Large intestine (tissue), 3 donors: ENCODE results near the gene ORC1. TPM values are rescaled to one million over a fixed set of nuclear protein-coding genes. Genes with fewer than 3 reads are reported as not detected.

Source experiments
- DNase-seq, 2 donors: peaks; one replicate each; pipeline versions ENCODE4 v3.0.0 to v3.0.0-alpha.2; 2013
- H3K27ac ChIP-seq: one replicate; pipeline ENCODE4 v1.5.1; 2013; ENCODE audit warnings: low read length
- H3K27me3 ChIP-seq: 2 replicates; pipeline ENCODE4 v1.6.1; 2013; ENCODE audit warnings: low read length; ENCODE audit not compliant: control insufficient read depth, insufficient read depth
- H3K36me3 ChIP-seq: 2 replicates; pipeline ENCODE4 v1.6.1; 2013; ENCODE audit warnings: low read length; ENCODE audit not compliant: control insufficient read depth, insufficient read depth
- H3K4me1 ChIP-seq: one replicate; pipeline ENCODE4 v1.6.1; 2013; ENCODE audit warnings: low read length; ENCODE audit not compliant: control insufficient read depth, insufficient read depth
- H3K4me3 ChIP-seq: one replicate; pipeline ENCODE4 v1.5.1; 2013; ENCODE audit warnings: low read length
- H3K9me3 ChIP-seq: one replicate; pipeline ENCODE4 v1.6.1; 2013; ENCODE audit warnings: mild to moderate bottlenecking, low read depth, low read length, moderate library complexity; ENCODE audit not compliant: control insufficient read depth
- WGBS: methylation state at CpG from one replicate; pipeline ENCODE4 v1.1.5; 2013; ENCODE audit warnings: low lambda C conversion rate; ENCODE audit not compliant: insufficient coverage; 5-methylcytosine and 5-hydroxymethylcytosine counted together
- polyA plus RNA-seq: library from polyadenylated mRNA; unstranded; fragments of 120-200 nt; gene quantifications from one replicate; pipeline ENCODE4 v1.2.1, GENCODE V29; 2013

The ORC1 gene
- polyA plus RNA-seq, 1 donor = 4.2 TPM

DNA sequence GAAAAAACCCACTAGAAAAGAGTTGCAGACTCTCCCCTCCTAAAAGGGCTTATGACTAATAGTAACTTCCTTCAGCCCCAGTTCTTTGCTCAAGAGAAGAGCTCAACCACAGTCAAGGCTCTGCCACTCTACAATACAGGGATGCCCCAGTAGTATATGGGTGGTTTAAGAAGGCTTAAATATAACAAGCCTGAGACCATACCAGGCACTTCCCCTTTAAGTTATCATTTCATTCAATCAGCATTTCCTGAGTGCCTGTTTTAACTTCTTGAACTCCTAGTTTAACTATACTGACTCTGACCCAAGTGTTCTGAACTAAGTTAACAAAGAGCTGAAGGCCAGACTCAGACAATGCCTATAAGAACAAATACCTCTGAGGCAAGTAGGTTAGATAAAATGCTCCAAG is 20.0 kb upstream of the ORC1 start:
- H3K36me3 ChIP-seq = peaks cover 23% of the 10 kb centered on the region

DNA sequence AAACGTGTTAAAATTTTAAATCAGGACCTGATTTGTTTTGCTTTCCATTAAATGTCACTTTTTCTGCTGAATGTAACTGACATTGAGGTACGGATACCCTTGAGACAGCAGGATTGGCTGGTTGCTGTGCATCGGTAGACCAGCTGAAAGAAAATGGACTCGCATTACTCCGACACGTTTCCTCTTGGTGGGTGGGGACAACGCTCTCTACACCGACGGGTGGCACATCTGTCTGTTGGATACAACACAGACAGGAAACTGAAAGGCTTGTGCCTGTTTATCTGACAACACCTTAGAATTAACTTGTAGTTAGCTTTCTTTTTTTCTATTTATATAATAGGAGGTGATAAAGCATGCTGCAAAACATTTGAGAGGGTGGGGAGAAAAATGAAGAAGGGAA is 19.5 kb upstream of the ORC1 start:
- Histone ChIP-seq H3K27ac (no peak overlapping the region), H3K4me1 (no peaks in the 10 kb centered on the region), H3K36me3 (peaks cover 23% of the 10 kb centered on the region), H3K9me3 (no peaks in the 10 kb centered on the region), H3K27me3 (no peaks in the 10 kb centered on the region), H3K4me3 (no peak overlapping the region)
- 80% methylated on average over 3 of the region's 9 CpGs for WGBS
- DNase-seq = no peak

More for the DNA sequence above, 20.0 kb upstream of the ORC1 start:
- Histone ChIP-seq H3K9me3 (no peaks in the 10 kb centered on the region), H3K27me3 (no peaks in the 10 kb centered on the region), H3K27ac (no peak overlapping the region), H3K4me3 (no peak overlapping the region), H3K4me1 (no peaks in the 10 kb centered on the region)
- DNase-seq = no peak

DNA sequence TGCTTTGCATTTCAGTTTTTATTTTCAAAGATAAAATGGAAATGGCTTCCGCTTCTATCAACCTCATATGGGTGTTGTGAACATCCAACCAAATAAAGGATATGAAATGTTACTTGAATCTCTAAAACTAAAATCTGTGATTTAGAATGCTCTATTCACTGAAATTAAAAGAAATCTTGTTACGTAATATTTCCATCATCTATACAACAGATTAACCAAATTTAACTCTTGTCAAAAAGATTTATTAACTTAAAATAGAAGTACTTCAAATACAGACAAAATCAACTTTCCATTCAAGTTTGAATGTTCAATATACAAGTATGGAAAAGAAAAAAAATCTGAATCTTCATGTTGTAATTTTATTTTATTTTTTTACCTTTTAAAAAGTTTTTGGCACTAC is 18.8 kb upstream of the ORC1 start:
- Histone ChIP-seq H3K9me3 (no peaks in the 10 kb centered on the region), H3K4me1 (no peaks in the 10 kb centered on the region), H3K36me3 (peaks cover 28% of the 10 kb centered on the region), H3K27me3 (no peaks in the 10 kb centered on the region), H3K4me3 (no peak overlapping the region), H3K27ac (no peak overlapping the region)
- WGBS = 100% methylated on average over 2 of the region's 2 CpGs
- no peak for DNase-seq

DNA sequence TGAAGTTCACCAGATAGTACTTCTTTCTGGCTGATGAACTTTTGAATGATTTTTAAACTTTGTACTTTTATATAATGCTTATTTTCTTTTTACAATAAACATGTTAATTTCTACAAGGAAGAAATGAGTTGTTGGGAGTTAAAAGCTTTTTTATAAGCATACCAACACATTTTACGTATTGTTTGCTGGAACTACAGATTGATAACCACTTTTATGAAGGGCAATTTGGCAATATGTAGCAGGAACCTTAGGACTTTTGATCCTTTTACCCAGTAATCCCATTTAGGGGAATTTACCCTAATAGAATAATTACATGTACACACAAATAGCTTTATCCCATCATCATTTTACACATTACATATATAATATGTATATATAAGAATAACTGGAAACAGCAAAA is 16.5 kb upstream of the ORC1 start:
- WGBS = 20% methylated on average over 1 of the region's 1 CpG
- peaks cover 46% of the 10 kb centered on the region for H3K36me3 ChIP-seq
- DNase-seq = peak in 1 of 2 donors; percentile 30

DNA sequence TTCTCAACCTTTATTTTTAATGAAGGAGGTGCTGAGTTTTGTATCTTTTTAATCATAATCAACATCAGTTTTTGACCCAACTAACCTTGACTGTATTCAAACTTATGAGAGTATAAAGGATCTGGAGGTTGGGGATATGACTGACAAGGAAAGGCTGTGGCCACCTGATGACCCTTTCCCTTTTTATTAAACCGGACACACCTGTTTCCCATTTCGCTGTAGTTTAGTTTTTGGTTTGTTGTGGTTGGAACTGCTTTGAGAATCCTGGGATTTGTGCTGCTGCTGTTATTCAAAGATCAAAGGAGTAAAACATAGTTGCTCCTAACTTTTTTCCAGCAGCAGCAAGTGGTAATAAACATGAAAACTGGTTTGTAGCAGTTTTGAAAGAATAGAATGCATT is 12.6 kb upstream of the ORC1 start:
- Histone ChIP-seq H3K27me3 (no peaks in the 10 kb centered on the region), H3K36me3 (peaks cover 64% of the 10 kb centered on the region), H3K9me3 (no peaks in the 10 kb centered on the region), H3K27ac (no peak overlapping the region), H3K4me1 (no peaks in the 10 kb centered on the region), H3K4me3 (no peak overlapping the region)
- DNase-seq = no peak
- 82% methylated on average over 2 of the region's 2 CpGs for WGBS

More for the DNA sequence above, 16.5 kb upstream of the ORC1 start:
- H3K4me1 ChIP-seq = no peaks in the 10 kb centered on the region
- no peak overlapping the region for H3K4me3 ChIP-seq
- no peaks in the 10 kb centered on the region for H3K9me3 ChIP-seq
- no peak overlapping the region for H3K27ac ChIP-seq
- no peaks in the 10 kb centered on the region for H3K27me3 ChIP-seq

DNA sequence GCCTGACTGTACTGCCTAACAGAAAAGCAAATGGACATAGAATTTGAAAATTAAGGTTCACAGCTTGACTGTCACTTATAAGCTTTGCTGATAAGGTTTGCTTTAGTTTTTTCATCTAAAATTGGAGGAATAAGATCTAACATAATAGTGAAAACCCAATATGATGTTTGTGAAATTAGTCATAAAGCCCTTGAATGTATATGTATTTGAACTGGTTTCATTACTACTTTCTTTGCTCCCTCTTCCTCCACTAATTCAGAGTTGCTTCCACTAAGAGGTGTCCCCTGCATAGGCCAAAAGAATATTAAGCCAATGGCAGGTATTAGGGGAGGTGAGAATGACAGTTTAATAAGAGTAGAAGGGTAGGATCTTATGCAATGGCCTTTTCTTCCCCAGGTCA is 10.7 kb upstream of the ORC1 start:
- Histone ChIP-seq H3K36me3 (peaks cover 74% of the 10 kb centered on the region), H3K27me3 (no peaks in the 10 kb centered on the region), H3K9me3 (no peaks in the 10 kb centered on the region), H3K27ac (no peak overlapping the region), H3K4me1 (no peaks in the 10 kb centered on the region), H3K4me3 (no peak overlapping the region)
- no peak for DNase-seq

DNA sequence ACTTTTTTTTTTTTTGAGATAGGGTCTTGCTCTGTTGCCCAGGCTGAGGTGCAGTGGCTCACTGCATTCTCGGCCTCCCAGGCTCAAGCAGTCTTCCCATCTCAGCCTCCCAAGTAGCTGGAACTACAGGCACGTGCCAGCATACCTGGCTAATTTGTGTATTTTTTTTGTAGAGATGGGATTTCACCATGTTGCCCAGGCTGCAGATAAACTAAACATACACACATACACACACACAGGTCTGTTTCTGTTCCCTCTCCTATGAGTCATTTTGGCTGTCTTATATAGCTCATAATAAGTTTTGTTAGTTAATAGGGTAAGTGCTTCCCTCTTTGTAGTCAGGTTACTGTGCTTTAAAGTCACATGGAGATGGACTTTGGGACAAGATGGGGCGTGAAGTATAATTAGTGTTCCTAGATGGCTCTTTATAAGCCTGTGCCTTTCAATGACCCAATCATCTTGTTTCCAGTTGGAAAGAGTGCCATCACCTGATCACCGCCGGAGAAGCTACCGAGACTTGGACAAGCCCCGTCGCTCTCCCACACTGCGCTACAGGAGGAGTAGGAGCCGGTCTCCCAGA is 9.3 kb upstream of the ORC1 start:
- Histone ChIP-seq H3K4me3 (no peak overlapping the region), H3K9me3 (no peaks in the 10 kb centered on the region), H3K36me3 (peaks cover 87% of the 10 kb centered on the region), H3K27me3 (no peaks in the 10 kb centered on the region), H3K4me1 (no peaks in the 10 kb centered on the region), H3K27ac (peak overlapping the region; percentile 45)
- peak in 1 of 2 donors; percentile 37 for DNase-seq
- WGBS = no CpG with 5 or more reads among the region's 10 CpGs

DNA sequence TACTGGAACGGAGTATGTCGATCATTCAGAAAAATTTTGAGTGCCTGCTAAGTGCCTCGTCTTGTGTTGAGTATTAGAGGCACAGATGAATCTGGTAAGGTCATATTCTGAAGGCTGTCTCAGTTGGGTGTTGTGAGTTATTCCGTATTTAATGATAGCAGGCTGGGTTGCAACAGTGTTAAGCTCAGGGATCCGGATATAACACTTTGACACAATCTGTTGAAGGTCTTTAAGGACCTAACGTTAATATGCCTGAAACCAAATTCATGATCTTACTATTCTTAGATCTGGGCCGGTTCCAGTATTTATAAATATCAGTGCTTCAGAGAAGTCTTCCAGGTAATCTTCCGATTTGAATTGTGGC is 734 bp upstream of the ORC1 start:
- Histone ChIP-seq H3K4me3 (peak overlapping the region; percentile 83), H3K27ac (peak overlapping the region; percentile 93), H3K27me3 (no peaks in the 10 kb centered on the region), H3K4me1 (peaks cover 7% of the 10 kb centered on the region), H3K9me3 (no peaks in the 10 kb centered on the region), H3K36me3 (peaks cover 25% of the 10 kb centered on the region)
- DNase-seq = no peak
- no CpG with 5 or more reads among the region's 8 CpGs for WGBS

DNA sequence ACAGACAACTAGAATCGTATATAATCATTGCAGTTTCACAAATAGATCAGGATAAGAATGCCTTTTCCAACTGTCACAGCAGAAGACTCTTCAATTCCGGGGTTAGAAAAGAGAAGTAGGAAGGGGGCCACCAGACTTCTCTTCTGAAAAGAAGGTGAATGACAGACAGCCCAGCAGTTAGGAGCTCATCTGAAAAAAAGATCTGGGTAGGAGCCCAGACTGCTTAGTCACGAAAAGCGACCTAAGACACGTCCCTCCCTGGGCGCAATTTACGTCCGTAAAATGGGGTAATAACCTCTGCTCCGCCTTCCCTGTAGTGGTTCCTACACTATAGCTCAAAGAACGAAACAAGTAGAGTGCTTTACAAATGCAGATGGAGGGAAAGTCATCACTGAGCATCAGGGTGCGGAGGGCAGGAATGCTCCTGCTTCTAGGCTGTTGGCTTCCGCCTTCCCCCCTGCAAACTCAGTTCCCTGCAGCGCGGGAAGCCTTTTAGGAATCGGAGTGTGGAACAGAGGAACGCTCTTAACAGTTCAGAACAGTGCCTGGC is 582 bp downstream of the ORC1 start:
- WGBS = no CpG with 5 or more reads among the region's 16 CpGs
- Histone ChIP-seq H3K9me3 (no peaks in the 10 kb centered on the region), H3K36me3 (peaks cover 13% of the 10 kb centered on the region), H3K27ac (peak overlapping the region; percentile 93), H3K4me1 (peaks cover 7% of the 10 kb centered on the region), H3K27me3 (no peaks in the 10 kb centered on the region), H3K4me3 (peak overlapping the region; percentile 83)
- peak; percentile 13 to 41 for DNase-seq

DNA sequence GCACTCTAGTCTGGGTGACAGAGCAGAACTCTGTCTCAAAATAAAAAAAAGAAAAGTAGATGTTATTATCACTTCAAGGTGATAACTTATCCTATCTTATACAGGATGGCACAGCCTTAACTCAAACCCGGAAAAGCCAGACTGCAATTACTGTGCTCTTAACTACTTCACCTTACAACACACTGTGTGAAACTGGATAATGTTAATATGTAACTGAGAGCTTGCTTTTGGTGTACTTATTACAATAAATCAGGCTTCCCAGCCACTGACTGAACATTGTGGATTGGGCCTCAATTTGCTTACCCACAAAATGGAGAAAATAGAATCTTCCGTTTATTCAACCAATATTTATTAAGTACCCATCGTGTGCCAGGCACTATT is 1.4 kb downstream of the ORC1 start:
- DNase-seq = peak; percentile 45 to 71
- peaks cover 7% of the 10 kb centered on the region for H3K4me1 ChIP-seq
- H3K9me3 ChIP-seq = no peaks in the 10 kb centered on the region
- H3K4me3 ChIP-seq = no peak overlapping the region
- no CpG with 5 or more reads among the region's 3 CpGs for WGBS
- peak overlapping the region; percentile 27 for H3K27ac ChIP-seq
- H3K36me3 ChIP-seq = peaks cover 7% of the 10 kb centered on the region
- no peaks in the 10 kb centered on the region for H3K27me3 ChIP-seq

DNA sequence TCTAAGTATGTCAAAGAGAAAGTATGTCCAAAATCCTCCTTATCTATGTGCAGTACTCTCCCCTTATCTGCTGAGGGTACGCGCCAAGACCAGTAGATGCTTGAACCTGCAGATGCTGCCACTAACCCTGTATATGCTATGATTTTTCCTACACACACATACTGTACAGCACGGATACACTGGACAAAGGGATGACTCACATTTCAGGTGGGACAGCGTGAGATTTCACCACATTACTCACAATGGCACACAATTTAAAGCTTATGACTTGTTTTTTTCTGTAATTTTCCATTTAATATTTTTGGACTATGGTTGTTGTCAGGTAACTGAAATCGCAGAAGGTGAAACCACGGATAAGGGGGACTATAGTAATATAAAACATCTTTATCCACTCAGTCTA is 4.1 kb downstream of the ORC1 start:
- Histone ChIP-seq H3K36me3 (peaks cover 4% of the 10 kb centered on the region), H3K4me1 (peaks cover 7% of the 10 kb centered on the region), H3K27me3 (no peaks in the 10 kb centered on the region), H3K27ac (no peak overlapping the region), H3K4me3 (no peak overlapping the region), H3K9me3 (no peaks in the 10 kb centered on the region)
- 100% methylated on average over 2 of the region's 6 CpGs for WGBS
- no peak for DNase-seq
